ENCODE measurements around the gene FLNB.

GRCh38 chr3:58184982-58185360 is 176.7 kb downstream of the FLNB start:
- TF ChIP-seq CTCF (IDR thresholded peaks at IDR 0.05; ENCODE audit: low read length) (no peak), EZH2phosphoT487 (IDR thresholded peaks at IDR 0.05; ENCODE audit: low read length) (no peak), EZH2 (optimal IDR thresholded peaks at IDR 0.05; ENCODE audit: low read depth, low read length) (no peak)
